ENCODE data around the gene EFCC1. TPM values are rescaled to one million over a fixed set of nuclear protein-coding genes. Genes with fewer than 3 reads are reported as not detected.
A peak's percentile ranks its signal among the peaks of the same experiment; 100 is the strongest.

Gene EFCC1
- total RNA-seq, 1 donor: not detected

DNA sequence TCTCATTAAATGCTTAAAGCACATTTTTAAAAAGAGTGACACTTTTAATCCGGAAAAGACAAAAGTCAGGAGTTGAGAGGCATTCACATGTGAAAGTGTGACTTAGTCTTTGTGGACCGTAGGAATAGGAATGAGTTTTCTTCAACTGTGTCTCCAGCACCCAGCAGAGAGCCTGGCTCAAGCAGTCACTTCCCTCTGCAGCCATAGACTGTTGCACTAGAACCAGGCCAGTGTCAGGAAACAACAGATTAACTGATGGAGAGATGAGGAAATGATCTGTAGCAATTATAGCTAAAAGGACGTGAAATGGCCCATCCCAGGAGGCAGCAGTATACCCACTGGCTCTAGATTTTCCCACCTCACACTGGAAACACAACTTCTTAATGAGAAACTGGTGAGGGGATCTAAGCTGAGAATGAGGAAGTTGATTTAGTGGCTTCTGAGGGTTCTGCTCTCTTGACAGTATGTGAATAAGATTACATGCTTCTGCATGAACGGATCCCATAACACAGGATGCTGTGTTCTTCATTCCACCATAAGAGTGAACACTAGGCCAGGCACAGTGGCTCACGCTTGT is 27.0 kb upstream of the EFCC1 start:
- no peaks in the 10 kb centered on the region for H3K36me3 ChIP-seq (ENCODE audit: insufficient read depth, low read length)
- no peak overlapping the region for H3K4me3 ChIP-seq (ENCODE audit: insufficient read depth, low read length)
- TF ChIP-seq CTCF (IDR thresholded peaks at IDR 0.05; ENCODE audit: extremely low read depth, low read depth, low read length): no peak

GRCh38 chr3:128975276-128975675 is 25.8 kb upstream of the EFCC1 start:
- no peak overlapping the region for H2AFZ ChIP-seq (ENCODE audit: low read length)
- H3K27ac ChIP-seq (ENCODE audit: low read depth, low read length): no peak overlapping the region
- no peak overlapping the region for H3K4me2 ChIP-seq (ENCODE audit: insufficient read depth, low read length)
- H3K9me3 ChIP-seq (ENCODE audit: low read depth, low read length): no peaks in the 10 kb centered on the region
- TF ChIP-seq CTCF (IDR thresholded peaks at IDR 0.05; ENCODE audit: extremely low read depth, low read depth, low read length): no peak
- H3K4me1 ChIP-seq (ENCODE audit: insufficient read depth, low read length): peaks cover 4% of the 10 kb centered on the region
- no peaks in the 10 kb centered on the region for H4K20me1 ChIP-seq (ENCODE audit: insufficient read depth, low read length)
- no peaks in the 10 kb centered on the region for H3K79me2 ChIP-seq (ENCODE audit: insufficient read depth, low read length)
- DNase-seq (ENCODE audit: insufficient read length, low spot score, missing footprints): no peak
- H3K27me3 ChIP-seq (ENCODE audit: insufficient read depth, low read length): peaks cover 9% of the 10 kb centered on the region
- no peak overlapping the region for H3K4me3 ChIP-seq (ENCODE audit: insufficient read depth, low read length)
- H3K36me3 ChIP-seq (ENCODE audit: insufficient read depth, low read length): no peaks in the 10 kb centered on the region

More for the DNA sequence above, 27.0 kb upstream of the EFCC1 start:
- Histone ChIP-seq H3K27ac (ENCODE audit: low read depth, low read length) (no peak overlapping the region), H4K20me1 (ENCODE audit: insufficient read depth, low read length) (no peaks in the 10 kb centered on the region), H3K4me2 (ENCODE audit: insufficient read depth, low read length) (no peak overlapping the region), H2AFZ (ENCODE audit: low read length) (no peak overlapping the region), H3K4me1 (ENCODE audit: insufficient read depth, low read length) (peaks cover 4% of the 10 kb centered on the region), H3K9me3 (ENCODE audit: low read depth, low read length) (no peaks in the 10 kb centered on the region), H3K79me2 (ENCODE audit: insufficient read depth, low read length) (no peaks in the 10 kb centered on the region), H3K27me3 (ENCODE audit: insufficient read depth, low read length) (peaks cover 9% of the 10 kb centered on the region)
- no peak for DNase-seq (ENCODE audit: insufficient read length, low spot score, missing footprints)

GRCh38 chr3:128983293-128984069 is 17.6 kb upstream of the EFCC1 start:
- TF ChIP-seq CTCF (IDR thresholded peaks at IDR 0.05; ENCODE audit: extremely low read depth, low read depth, low read length): no peak
- H2AFZ ChIP-seq (ENCODE audit: low read length): no peak overlapping the region
- no peaks in the 10 kb centered on the region for H3K4me1 ChIP-seq (ENCODE audit: insufficient read depth, low read length)
- H3K9me3 ChIP-seq (ENCODE audit: low read depth, low read length): no peaks in the 10 kb centered on the region
- peaks cover 9% of the 10 kb centered on the region for H3K27me3 ChIP-seq (ENCODE audit: insufficient read depth, low read length)
- H3K4me2 ChIP-seq (ENCODE audit: insufficient read depth, low read length): no peak overlapping the region
- H3K4me3 ChIP-seq (ENCODE audit: insufficient read depth, low read length): no peak overlapping the region
- H3K36me3 ChIP-seq (ENCODE audit: insufficient read depth, low read length): no peaks in the 10 kb centered on the region
- no peak overlapping the region for H3K27ac ChIP-seq (ENCODE audit: low read depth, low read length)
- DNase-seq (ENCODE audit: insufficient read length, low spot score, missing footprints): peak; percentile 54
- H3K79me2 ChIP-seq (ENCODE audit: insufficient read depth, low read length): no peaks in the 10 kb centered on the region
- no peaks in the 10 kb centered on the region for H4K20me1 ChIP-seq (ENCODE audit: insufficient read depth, low read length)

- H4K20me1 ChIP-seq (ENCODE audit: insufficient read depth, low read length): no peaks in the 10 kb centered on the region
- DNase-seq (ENCODE audit: insufficient read length, low spot score, missing footprints): peak; percentile 62
- H3K27ac ChIP-seq (ENCODE audit: low read depth, low read length): no peak overlapping the region
- no peak overlapping the region for H3K4me3 ChIP-seq (ENCODE audit: insufficient read depth, low read length)
- H2AFZ ChIP-seq (ENCODE audit: low read length): no peak overlapping the region
- no peaks in the 10 kb centered on the region for H3K4me1 ChIP-seq (ENCODE audit: insufficient read depth, low read length)
- no peak for TF ChIP-seq CTCF (IDR thresholded peaks at IDR 0.05; ENCODE audit: extremely low read depth, low read depth, low read length)
- H3K27me3 ChIP-seq (ENCODE audit: insufficient read depth, low read length): peaks cover 9% of the 10 kb centered on the region
- H3K9me3 ChIP-seq (ENCODE audit: low read depth, low read length): no peaks in the 10 kb centered on the region
- H3K79me2 ChIP-seq (ENCODE audit: insufficient read depth, low read length): no peaks in the 10 kb centered on the region
- H3K36me3 ChIP-seq (ENCODE audit: insufficient read depth, low read length): no peaks in the 10 kb centered on the region
- no peak overlapping the region for H3K4me2 ChIP-seq (ENCODE audit: insufficient read depth, low read length)
These were observed 16.5 kb upstream of the EFCC1 start for GRCh38 chr3:128984596-128984995.
